Measurements from ENCODE around the gene FSCN2.
"Not testable (repeated sequence)": the region's sequence is repeated elsewhere in the genome, so short reads cannot be mapped to it uniquely, and the experiment has no call there.

The FSCN2 gene

GRCh38 chr17:81528651-81529436 lies 667 bp downstream of the FSCN2 start:
- DNase-seq, result no peak

- no peak for DNase-seq
Measured at GRCh38 chr17:81529437-81529803, 1.2 kb downstream of the FSCN2 start.

- DNase-seq, result not testable (repeated sequence)
Measured at GRCh38 chr17:81531013-81531412, 2.8 kb downstream of the FSCN2 start.

GRCh38 chr17:81531998-81532404 lies 3.8 kb downstream of the FSCN2 start:
- DNase-seq, result not testable (repeated sequence)

GRCh38 chr17:81532490-81533287 lies 4.5 kb downstream of the FSCN2 start:
- no peak for DNase-seq

- DNase-seq, result no peak
Measured at GRCh38 chr17:81533339-81534141, 5.4 kb downstream of the FSCN2 start.

GRCh38 chr17:81534157-81535006 lies 6.2 kb downstream of the FSCN2 start:
- no peak for DNase-seq

- DNase-seq, result no peak
Measured at GRCh38 chr17:81535007-81535328, 6.8 kb downstream of the FSCN2 start.

- no peak for DNase-seq
Measured at GRCh38 chr17:81535480-81536298, 7.5 kb downstream of the FSCN2 start.

- DNase-seq, result no peak
Measured at GRCh38 chr17:81536299-81537290, 8.4 kb downstream of the FSCN2 start.

GRCh38 chr17:81537343-81537855 lies 9.2 kb downstream of the FSCN2 start:
- DNase-seq, result no peak

- DNase-seq, result no peak
Measured at GRCh38 chr17:81537856-81538555, 9.8 kb downstream of the FSCN2 start.

- no peak for DNase-seq
Measured at GRCh38 chr17:81538651-81539570, 10.7 kb downstream of the FSCN2 start.

GRCh38 chr17:81539571-81539900 lies 11.4 kb downstream of the FSCN2 start:
- DNase-seq, result no peak

- DNase-seq, result no peak
Measured at GRCh38 chr17:81539961-81540675, 11.9 kb downstream of the FSCN2 start.

- no peak for DNase-seq
Measured at GRCh38 chr17:81540676-81541027, 12.5 kb downstream of the FSCN2 start.

- no peak for DNase-seq
Measured at GRCh38 chr17:81541123-81541522, 12.9 kb downstream of the FSCN2 start.
